GM21723 (cell line): ENCODE data around the gene OR7C2.
"Not testable (repeated sequence)": the region's sequence is repeated elsewhere in the genome, so short reads cannot be mapped to it uniquely, and the experiment has no call there.

ENCODE experiments used
- ATAC-seq: cut with Tn5 transposase; IDR thresholded peaks from one replicate; pipeline ENCODE4 v1.9.1; 2021; ENCODE audit warnings: mild to moderate bottlenecking, moderate library complexity; ENCODE audit not compliant: unreplicated experiment

The OR7C2 gene

DNA sequence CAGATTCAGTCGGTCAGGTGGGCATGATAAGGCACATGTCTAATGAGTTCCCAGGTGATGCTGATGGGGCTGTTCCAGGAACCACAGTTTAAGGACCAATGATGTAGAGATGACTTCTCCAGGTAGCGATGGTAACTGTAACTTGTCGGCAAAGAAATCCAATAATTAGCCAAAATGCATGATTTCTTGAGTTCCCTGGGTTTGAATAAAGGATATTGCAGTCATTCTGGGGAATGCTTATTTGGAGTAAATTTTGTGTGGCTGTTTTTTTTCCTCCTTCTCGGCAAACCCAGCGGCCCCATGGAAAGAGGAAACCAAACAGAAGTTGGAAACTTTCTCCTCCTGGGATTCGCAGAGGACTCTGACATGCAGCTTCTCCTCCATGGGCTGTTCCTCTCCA lies at the start of gene OR7C2:
Gene OR7C2, plus strand, starts transcription at position 301 of the 400 bp plus-strand sequence. Its CDS starts 0 bp downstream, at position 301.
- no peak for ATAC-seq

- ATAC-seq, result no peak
These were observed 39.5 kb upstream of the OR7C2 start for GRCh38 chr19:14901675-14902260.

DNA sequence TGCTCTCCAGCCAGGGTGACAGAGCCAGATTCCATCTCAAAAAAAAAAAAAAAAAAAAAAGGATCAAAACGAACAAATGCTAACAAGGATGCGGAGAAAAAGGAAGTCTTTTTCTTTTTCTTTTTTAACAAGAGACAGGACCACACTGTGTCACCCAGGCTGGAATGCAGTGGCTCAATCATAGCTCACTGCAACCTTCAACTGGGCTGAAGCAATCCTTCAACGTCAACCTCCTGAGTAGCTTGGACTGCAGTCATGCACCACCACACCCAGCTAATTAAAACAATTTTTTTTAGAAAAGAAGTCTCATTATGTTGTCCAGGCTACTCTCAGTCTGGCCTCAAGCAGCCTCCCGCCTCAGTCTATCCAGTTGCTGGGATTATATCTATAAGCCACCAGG lies 34.6 kb upstream of the OR7C2 start:
- ATAC-seq, result no peak

DNA sequence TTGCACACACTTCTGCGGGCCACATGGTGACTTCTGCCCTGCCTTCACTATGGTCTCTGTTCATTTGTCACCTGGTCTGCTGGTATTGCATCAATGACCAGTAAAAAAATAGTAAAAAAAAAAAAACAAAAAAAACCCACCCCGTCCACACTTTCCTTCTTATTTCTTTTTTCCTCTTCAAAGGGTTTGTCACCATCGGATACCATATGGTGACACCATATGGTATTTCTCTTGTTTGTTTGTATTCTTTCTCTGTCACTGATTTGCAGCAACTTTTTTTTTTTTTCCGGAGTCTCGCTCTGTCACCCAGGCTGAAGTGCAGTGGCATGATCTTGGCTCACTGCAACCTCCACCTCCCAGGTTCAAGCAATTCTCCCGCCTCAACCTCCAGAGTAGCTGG lies 26.2 kb upstream of the OR7C2 start:
- no peak for ATAC-seq

- no peak for ATAC-seq
These were observed 24.4 kb upstream of the OR7C2 start for GRCh38 chr19:14916848-14917247.

DNA sequence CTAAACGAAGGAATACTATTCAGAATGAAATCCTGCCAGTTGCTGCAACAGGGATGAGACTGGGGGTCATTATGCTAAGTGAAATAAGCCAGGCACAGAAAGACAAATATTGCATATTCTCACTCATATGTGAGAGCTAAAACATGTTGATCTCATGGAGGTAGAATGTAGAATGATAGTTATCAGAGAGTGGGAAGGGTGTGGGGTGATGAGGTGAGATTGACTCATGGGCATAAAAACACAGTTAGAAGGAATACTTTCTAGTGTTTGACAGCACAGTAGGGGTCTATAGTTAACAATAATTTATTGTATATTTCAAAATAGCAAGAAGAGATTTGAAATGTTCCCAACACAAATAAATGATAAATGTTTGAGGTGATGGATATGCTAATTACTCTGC lies 7.8 kb upstream of the OR7C2 start:
- ATAC-seq, result no peak

GRCh38 chr19:14940266-14940665 lies 1.0 kb upstream of the OR7C2 start:
- ATAC-seq, result no peak

GRCh38 chr19:14943601-14944000 lies 2.3 kb downstream of the OR7C2 start:
- ATAC-seq, result no peak

- no peak for ATAC-seq
These were observed 3.2 kb downstream of the OR7C2 start for GRCh38 chr19:14944456-14944855.

DNA sequence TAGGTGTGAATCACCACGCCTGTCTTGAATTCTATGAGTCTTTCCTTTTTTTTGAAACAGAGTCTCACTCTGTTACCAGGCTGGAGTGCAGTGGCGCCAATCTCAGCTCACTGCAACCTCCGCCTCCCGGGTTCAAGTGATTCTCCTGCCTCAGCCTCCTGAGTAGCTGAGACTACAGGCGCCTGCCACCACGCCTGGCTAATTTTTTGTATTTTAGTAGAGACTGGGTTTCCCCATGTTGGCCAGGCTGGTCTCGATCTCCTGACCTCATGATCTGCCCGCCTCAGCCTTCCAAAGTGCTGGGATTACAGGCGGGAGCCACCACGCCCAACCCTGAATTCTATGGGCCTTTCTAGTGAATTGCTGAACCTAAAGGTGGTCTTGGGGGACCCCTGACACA lies 8.1 kb downstream of the OR7C2 start:
- not testable (repeated sequence) for ATAC-seq

- no peak for ATAC-seq
These were observed 8.6 kb downstream of the OR7C2 start for GRCh38 chr19:14949876-14950275.

DNA sequence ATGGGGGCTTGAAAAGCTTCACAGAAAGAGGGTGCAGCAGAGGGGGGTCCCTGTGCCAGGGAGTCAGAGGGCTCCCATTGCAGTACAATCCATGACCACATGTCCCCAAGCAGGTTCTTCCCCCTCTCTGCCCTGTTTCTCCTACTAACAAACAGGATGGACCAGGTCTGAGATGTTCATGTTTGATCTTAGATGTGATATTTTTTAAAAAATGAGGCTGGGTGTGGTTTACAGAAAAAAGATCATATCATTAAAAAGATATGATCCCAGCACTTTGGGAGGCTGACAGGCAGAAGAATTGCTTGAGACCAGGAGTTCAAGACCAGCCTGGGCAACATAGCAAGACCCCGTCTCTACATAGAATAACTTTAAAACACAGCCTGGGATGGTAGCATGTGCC lies 9.1 kb downstream of the OR7C2 start:
- ATAC-seq, result no peak

DNA sequence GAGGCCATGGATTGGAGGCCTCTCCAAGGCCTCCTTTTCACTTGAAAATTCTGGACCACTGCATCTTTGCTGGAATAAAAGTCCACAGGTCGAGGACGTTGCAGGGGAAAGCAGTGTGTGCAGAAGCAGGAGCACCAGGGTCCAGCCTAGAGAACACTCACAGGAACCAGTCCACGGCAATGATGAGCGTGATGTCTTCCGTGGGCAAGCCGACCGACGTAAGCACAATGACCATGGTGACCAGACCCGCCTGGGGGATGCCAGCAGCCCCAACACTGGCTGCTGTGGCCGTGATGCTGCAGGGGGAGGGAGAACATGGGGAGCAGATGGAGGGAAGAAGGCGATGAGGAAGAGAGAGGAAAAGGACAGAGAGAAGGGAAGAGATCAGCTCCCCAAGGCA lies 11.5 kb downstream of the OR7C2 start:
- ATAC-seq, result no peak

GRCh38 chr19:14954071-14954655 lies 12.9 kb downstream of the OR7C2 start:
- no peak for ATAC-seq

GRCh38 chr19:14957464-14957863 lies 16.2 kb downstream of the OR7C2 start:
- ATAC-seq, result no peak

GRCh38 chr19:14959263-14959662 lies 18.0 kb downstream of the OR7C2 start:
- ATAC-seq, result no peak

DNA sequence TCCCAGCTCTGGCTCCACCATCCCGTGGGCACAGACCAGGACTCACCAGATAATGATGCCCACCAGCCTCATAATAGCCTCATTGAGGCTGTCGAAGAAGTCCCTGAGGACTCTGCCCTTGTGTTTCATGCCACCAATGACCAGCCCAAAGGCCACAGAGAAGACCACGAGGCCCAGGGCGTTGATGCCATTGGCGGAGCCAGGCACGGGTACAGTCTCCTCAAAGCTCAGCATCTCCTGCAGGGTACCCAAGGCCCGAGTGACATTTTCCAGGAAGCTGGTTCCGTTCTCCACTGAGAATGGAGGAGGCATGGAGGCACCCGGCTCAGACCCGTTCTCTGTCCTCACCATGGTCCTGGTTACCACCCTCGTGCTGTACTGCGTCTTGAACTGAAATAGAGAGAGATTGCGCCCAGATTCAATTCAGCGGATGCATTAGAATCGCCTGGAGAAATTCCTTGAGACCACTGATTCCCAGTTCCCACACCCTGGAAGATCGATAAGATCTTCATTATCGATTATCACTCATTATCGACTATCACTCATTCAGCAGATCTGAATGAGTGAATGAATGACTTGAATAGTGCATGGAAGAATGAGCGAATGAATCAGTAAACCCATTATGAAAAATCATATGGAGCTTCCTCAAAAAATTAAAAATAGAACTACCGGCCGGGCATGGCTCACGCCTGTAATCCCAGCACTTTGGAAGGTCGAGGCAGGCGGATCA lies 20.8 kb downstream of the OR7C2 start:
- no peak for ATAC-seq

DNA sequence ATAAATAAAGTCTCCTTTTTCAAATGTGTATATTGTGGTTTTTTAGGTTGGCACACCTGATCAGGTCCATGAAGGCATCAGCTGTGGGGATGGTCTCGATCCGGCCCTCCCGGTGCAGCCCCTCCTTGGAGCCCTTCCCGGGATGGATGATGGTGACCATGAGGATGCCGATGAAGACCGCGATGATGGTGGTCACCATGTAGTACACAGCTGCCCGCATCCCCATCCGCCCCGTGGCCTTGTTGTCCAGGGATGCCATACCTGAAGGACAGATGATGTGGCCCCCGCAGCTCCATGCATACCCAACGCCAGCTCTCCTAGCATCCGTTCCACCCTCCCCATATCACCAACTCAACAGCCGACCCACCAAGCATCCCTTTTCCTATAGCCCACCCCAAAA lies 27.0 kb downstream of the OR7C2 start:
- no peak for ATAC-seq

GRCh38 chr19:14971474-14971873 lies 30.2 kb downstream of the OR7C2 start:
- no peak for ATAC-seq

DNA sequence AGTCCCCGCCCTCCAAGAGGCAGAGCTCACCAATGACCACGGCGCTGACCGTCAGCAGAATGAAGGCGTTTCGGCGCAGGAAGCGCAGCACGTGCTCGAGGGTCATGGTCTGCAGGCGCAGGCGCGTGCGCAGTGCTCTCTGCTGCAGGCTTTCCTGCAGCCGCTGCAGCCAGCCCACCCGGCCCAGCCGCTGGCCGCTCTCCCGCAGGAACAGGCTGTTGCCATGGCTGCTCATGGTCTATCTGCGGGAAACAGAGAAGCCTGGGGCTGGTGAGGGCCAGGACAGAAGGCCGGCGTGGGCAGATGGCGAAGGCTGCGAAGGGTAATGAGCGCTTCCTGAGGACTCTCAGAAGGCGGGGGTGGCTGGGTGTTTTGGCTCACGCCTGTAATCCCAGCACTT lies 31.4 kb downstream of the OR7C2 start:
- no peak for ATAC-seq

- no peak for ATAC-seq
These were observed 33.2 kb downstream of the OR7C2 start for GRCh38 chr19:14974488-14974887.

- ATAC-seq, result no peak
These were observed 35.8 kb downstream of the OR7C2 start for GRCh38 chr19:14977128-14977527.
